HEK293 (cell line): ENCODE results near the gene LSM5.

Source experiments
- CTCF ChIA-PET: fragments of 350-600 bp; formaldehyde crosslinking; extraction: SDS; loops from one replicate; lab custom pipeline; 2021; ENCODE audit warnings: antibody characterized with exemption; lab: Yijun Ruan, JAX
- POLR2A ChIA-PET: fragments of 300-600 bp; formaldehyde crosslinking; extraction: SDS; loops from one replicate; lab custom pipeline; 2020; ENCODE audit warnings: antibody characterized with exemption, inconsistent platforms; lab: Yijun Ruan, JAX
- H3K27ac ChIP-seq: fragments of 200-500 bp; sonication (Bioruptor generic); 2 replicates; pipeline ENCODE4 v1.5.1; 2014; ENCODE audit warnings: low read depth, low read length, control low read depth, inconsistent platforms; ENCODE audit errors: extremely low read depth
- H3K36me3 ChIP-seq, 2 experiments: fragments of 200-500 bp in 1 of 2; sonication (Bioruptor generic) in 1 of 2; 1 replicate in 1 of 2; 2 replicates in 1 of 2; pipeline ENCODE4 v1.5.1; 2014 to 2017; ENCODE audit warnings: inconsistent platforms in 2 of 2, low read length in 2 of 2; ENCODE audit not compliant: control insufficient read depth in 2 of 2, insufficient read depth in 1 of 2
- H3K4me1 ChIP-seq: fragments of 200-500 bp; sonication (Bioruptor generic); 2 replicates; pipeline ENCODE4 v1.5.1; 2014; ENCODE audit warnings: mild to moderate bottlenecking, low read length, inconsistent platforms; ENCODE audit not compliant: control insufficient read depth, insufficient read depth
- H3K4me3 ChIP-seq: 2 replicates; pipeline ENCODE4 v1.5.1; 2011; ENCODE audit warnings: low read depth, mild to moderate bottlenecking, control low read depth, low read length, moderate library complexity
- H3K9me3 ChIP-seq: fragments of 200-500 bp; sonication (Bioruptor generic); 2 replicates; pipeline ENCODE4 v1.5.1; 2014; ENCODE audit warnings: low read depth, low read length, inconsistent platforms; ENCODE audit not compliant: control insufficient read depth, insufficient read depth
- KLF1 ChIP-seq: fragments of 450-650 bp; formaldehyde crosslinking; IDR thresholded peaks from 2 replicates; pipeline ENCODE4 v1.5.1; 2016; ENCODE audit warnings: missing biosample characterization, missing genetic modification characterization
- MYNN ChIP-seq: fragments of 450-650 bp; formaldehyde crosslinking; IDR thresholded peaks from 2 replicates; pipeline ENCODE4 v1.5.1; 2016; ENCODE audit warnings: missing biosample characterization, missing genetic modification characterization, borderline replicate concordance
- OVOL3 ChIP-seq: fragments of 450-650 bp; formaldehyde crosslinking; IDR thresholded peaks from 2 replicates; pipeline ENCODE4 v1.5.1; 2016; ENCODE audit warnings: missing biosample characterization, missing genetic modification characterization
- SCRT1 ChIP-seq: fragments of 450-650 bp; formaldehyde crosslinking; IDR thresholded peaks from 2 replicates; pipeline ENCODE4 v1.5.1; 2016; ENCODE audit warnings: missing biosample characterization, missing genetic modification characterization, borderline replicate concordance
- ZBTB48 ChIP-seq: fragments of 450-650 bp; formaldehyde crosslinking; IDR thresholded peaks from 2 replicates; pipeline ENCODE4 v1.5.1; 2016; ENCODE audit warnings: missing biosample characterization, missing genetic modification characterization
- ZNF114 ChIP-seq: fragments of 450-650 bp; formaldehyde crosslinking; IDR thresholded peaks from 2 replicates; pipeline ENCODE4 v1.5.0; 2017; ENCODE audit warnings: missing biosample characterization, missing genetic modification characterization
- ZNF155 ChIP-seq: fragments of 450-650 bp; formaldehyde crosslinking; IDR thresholded peaks from 2 replicates; pipeline ENCODE4 v1.5.1; 2016; ENCODE audit warnings: missing biosample characterization, missing genetic modification characterization
- ZNF169 ChIP-seq: fragments of 450-650 bp; formaldehyde crosslinking; IDR thresholded peaks from 2 replicates; pipeline ENCODE4 v1.5.1; 2016; ENCODE audit warnings: missing biosample characterization, missing genetic modification characterization
- ZNF2 ChIP-seq: fragments of 450-650 bp; formaldehyde crosslinking; IDR thresholded peaks from 2 replicates; pipeline ENCODE4 v1.5.1; 2016; ENCODE audit warnings: missing biosample characterization, missing genetic modification characterization
- ZNF248 ChIP-seq: fragments of 450-650 bp; formaldehyde crosslinking; IDR thresholded peaks from 2 replicates; pipeline ENCODE4 v1.5.1; 2017; ENCODE audit warnings: missing biosample characterization, missing genetic modification characterization
- ZNF335 ChIP-seq: fragments of 450-650 bp; formaldehyde crosslinking; conservative IDR thresholded peaks from 2 replicates; pipeline ENCODE4 v1.5.1; 2016; ENCODE audit warnings: missing biosample characterization, missing genetic modification characterization
- ZNF366 ChIP-seq: fragments of 450-650 bp; formaldehyde crosslinking; conservative IDR thresholded peaks from 2 replicates; pipeline ENCODE4 v1.5.1; 2016; ENCODE audit warnings: missing biosample characterization, missing genetic modification characterization
- ZNF423 ChIP-seq: fragments of 450-650 bp; formaldehyde crosslinking; IDR thresholded peaks from 2 replicates; pipeline ENCODE4 v1.5.1; 2016; ENCODE audit warnings: missing biosample characterization, missing genetic modification characterization
- ZNF48 ChIP-seq: fragments of 450-650 bp; formaldehyde crosslinking; IDR thresholded peaks from 2 replicates; pipeline ENCODE4 v1.5.1; 2016; ENCODE audit warnings: missing biosample characterization, missing genetic modification characterization
- ZNF521 ChIP-seq: fragments of 450-650 bp; formaldehyde crosslinking; IDR thresholded peaks from 2 replicates; pipeline ENCODE4 v1.5.1; 2017; ENCODE audit warnings: missing biosample characterization, mild to moderate bottlenecking, missing genetic modification characterization
- ZNF530 ChIP-seq: fragments of 450-650 bp; formaldehyde crosslinking; IDR thresholded peaks from 2 replicates; pipeline ENCODE4 v1.5.1; 2016; ENCODE audit warnings: low read depth, missing biosample characterization, missing genetic modification characterization
- ZNF558 ChIP-seq: fragments of 450-650 bp; formaldehyde crosslinking; IDR thresholded peaks from 2 replicates; pipeline ENCODE4 v1.5.1; 2016; ENCODE audit warnings: missing biosample characterization, missing genetic modification characterization
- ZNF561 ChIP-seq: fragments of 450-650 bp; IDR thresholded peaks from 2 replicates; pipeline ENCODE4 v1.5.1; 2018; ENCODE audit warnings: missing biosample characterization, missing genetic modification characterization, borderline replicate concordance
- ZNF585B ChIP-seq: fragments of 450-650 bp; formaldehyde crosslinking; IDR thresholded peaks from 2 replicates; pipeline ENCODE4 v1.5.1; 2016; ENCODE audit warnings: missing biosample characterization, missing genetic modification characterization
- ZNF654 ChIP-seq: fragments of 450-650 bp; formaldehyde crosslinking; IDR thresholded peaks from 2 replicates; pipeline ENCODE4 v1.5.1; 2016; ENCODE audit warnings: low read depth, missing biosample characterization, missing genetic modification characterization
- ZNF768 ChIP-seq: fragments of 450-650 bp; formaldehyde crosslinking; IDR thresholded peaks from 2 replicates; pipeline ENCODE4 v1.5.1; 2018; ENCODE audit warnings: missing biosample characterization, mild to moderate bottlenecking, missing genetic modification characterization
- ZNF785 ChIP-seq: fragments of 450-650 bp; formaldehyde crosslinking; IDR thresholded peaks from 2 replicates; pipeline ENCODE4 v1.5.1; 2016; ENCODE audit warnings: missing biosample characterization, missing genetic modification characterization
- ZNF830 ChIP-seq: fragments of 450-650 bp; IDR thresholded peaks from 2 replicates; pipeline ENCODE4 v1.5.0; 2018; ENCODE audit warnings: missing biosample characterization, missing genetic modification characterization, low read depth, mild to moderate bottlenecking, moderate library complexity
- TF ChIP-seq, protein P1 (sequence below): fragments of 450-650 bp; formaldehyde crosslinking; IDR thresholded peaks from 2 replicates; pipeline ENCODE4 v1.5.1; 2016; ENCODE audit warnings: missing biosample characterization, missing genetic modification characterization
- TF ChIP-seq, protein P2 (sequence below): fragments of 450-650 bp; formaldehyde crosslinking; IDR thresholded peaks from 2 replicates; pipeline ENCODE4 v1.5.1; 2017; ENCODE audit warnings: missing biosample characterization, missing genetic modification characterization
- TF ChIP-seq, protein P3 (sequence below): fragments of 450-650 bp; formaldehyde crosslinking; IDR thresholded peaks from 2 replicates; pipeline ENCODE4 v1.5.1; 2016; ENCODE audit warnings: missing biosample characterization, missing genetic modification characterization
- TF ChIP-seq, protein P4 (sequence below): fragments of 450-650 bp; formaldehyde crosslinking; IDR thresholded peaks from 2 replicates; pipeline ENCODE4 v1.5.1; 2016; ENCODE audit warnings: missing biosample characterization, missing genetic modification characterization

The LSM5 gene

DNA sequence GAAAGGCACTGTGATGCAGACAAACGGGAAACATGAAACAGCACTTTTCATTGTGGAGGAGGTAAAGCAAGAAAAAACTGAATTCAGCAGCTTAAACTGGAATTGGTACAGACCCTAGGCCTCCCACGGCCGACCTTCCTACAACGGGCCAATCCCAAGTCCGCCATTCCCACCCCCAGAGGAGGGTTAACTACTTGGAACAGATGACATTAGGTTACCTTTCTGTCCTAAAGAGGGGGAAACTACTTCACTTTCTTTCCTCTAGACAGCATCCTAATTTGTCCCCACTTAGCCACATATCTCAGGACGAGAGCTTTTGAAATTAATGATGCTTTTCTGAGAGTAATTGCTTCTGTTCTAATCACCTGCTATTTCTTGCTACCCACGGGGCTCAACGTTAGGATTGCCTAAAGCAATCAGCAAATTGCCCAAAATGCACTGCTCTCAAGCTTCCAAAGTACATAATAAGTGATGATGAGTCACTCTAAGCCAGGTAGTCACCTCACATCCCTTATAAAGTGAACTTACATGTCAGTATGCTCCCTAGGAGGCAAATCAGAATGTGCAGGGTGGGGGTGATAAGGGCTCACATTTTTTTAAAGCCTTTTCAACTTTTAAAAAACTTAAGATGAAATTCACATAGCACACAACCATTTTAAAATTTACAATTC is 36.7 kb downstream of the LSM5 start:
- Histone ChIP-seq H3K4me3 (no peak overlapping the region), H3K9me3 (no peaks in the 10 kb centered on the region), H3K27ac (no peak overlapping the region), H3K36me3 (no peaks in the 10 kb centered on the region), H3K4me1 (no peaks in the 10 kb centered on the region)
- POLR2A ChIA-PET = no interaction called here
- TF ChIP-seq ZNF114 (tag by site-specific recombination) = no peak
- TF ChIP-seq ZNF335 (tag by site-specific recombination) = no peak
- no peak for TF ChIP-seq ZNF48 (tag by site-specific recombination)
- TF ChIP-seq ZNF169 (tag by site-specific recombination) = no peak
- no peak for TF ChIP-seq ZNF366 (tag by site-specific recombination)
- no peak for TF ChIP-seq KLF1 (tag by site-specific recombination)
- no peak for TF ChIP-seq ZNF248 (tag by site-specific recombination)
- TF ChIP-seq ZNF585B (tag by site-specific recombination) = no peak
- TF ChIP-seq, protein P1, sequence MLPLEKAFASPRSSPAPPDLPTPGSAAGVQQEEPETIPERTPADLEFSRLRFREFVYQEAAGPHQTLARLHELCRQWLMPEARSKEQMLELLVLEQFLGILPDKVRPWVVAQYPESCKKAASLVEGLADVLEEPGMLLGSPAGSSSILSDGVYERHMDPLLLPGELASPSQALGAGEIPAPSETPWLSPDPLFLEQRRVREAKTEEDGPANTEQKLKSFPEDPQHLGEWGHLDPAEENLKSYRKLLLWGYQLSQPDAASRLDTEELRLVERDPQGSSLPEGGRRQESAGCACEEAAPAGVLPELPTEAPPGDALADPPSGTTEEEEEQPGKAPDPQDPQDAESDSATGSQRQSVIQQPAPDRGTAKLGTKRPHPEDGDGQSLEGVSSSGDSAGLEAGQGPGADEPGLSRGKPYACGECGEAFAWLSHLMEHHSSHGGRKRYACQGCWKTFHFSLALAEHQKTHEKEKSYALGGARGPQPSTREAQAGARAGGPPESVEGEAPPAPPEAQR (tag by site-specific recombination) = no peak
- no peak for TF ChIP-seq ZNF2 (tag by site-specific recombination)
- TF ChIP-seq, protein P2, sequence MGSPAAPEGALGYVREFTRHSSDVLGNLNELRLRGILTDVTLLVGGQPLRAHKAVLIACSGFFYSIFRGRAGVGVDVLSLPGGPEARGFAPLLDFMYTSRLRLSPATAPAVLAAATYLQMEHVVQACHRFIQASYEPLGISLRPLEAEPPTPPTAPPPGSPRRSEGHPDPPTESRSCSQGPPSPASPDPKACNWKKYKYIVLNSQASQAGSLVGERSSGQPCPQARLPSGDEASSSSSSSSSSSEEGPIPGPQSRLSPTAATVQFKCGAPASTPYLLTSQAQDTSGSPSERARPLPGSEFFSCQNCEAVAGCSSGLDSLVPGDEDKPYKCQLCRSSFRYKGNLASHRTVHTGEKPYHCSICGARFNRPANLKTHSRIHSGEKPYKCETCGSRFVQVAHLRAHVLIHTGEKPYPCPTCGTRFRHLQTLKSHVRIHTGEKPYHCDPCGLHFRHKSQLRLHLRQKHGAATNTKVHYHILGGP (tag by site-specific recombination) = no peak
- TF ChIP-seq MYNN (tag by site-specific recombination) = no peak
- TF ChIP-seq ZNF423 (tag by site-specific recombination) = no peak
- TF ChIP-seq OVOL3 (tag by site-specific recombination) = no peak
- TF ChIP-seq ZNF830 (tag by site-specific recombination) = no peak
- no peak for TF ChIP-seq ZNF558 (tag by site-specific recombination)
- TF ChIP-seq ZNF155 (tag by site-specific recombination) = no peak
- CTCF ChIA-PET = interaction anchor here (1.1 kb wide), 1 partner anchor 26 kb away, joined by 3 read pairs; no protein-coding TSS in a partner anchor

DNA sequence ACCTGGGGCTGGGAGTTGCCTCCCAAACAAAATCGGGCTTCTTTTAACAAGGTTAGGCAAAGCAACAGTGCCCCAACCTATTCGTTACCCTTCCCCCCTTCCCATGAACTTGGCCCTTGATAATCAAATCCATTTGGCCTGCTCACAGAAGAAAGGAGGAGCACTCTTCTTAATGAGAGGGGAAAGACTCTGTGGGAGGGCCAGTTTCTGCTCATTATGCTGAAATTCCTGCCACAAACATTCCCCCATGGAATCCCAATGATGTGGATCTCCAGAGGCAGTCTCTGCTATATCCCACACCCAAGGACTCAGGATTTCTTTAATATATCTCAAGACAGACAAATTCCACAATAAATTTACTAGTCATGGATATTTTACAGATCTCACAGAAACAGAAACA is 43.0 kb downstream of the LSM5 start:
- CTCF ChIA-PET = no interaction called here
- Histone ChIP-seq H3K36me3 (no peaks in the 10 kb centered on the region), H3K9me3 (no peaks in the 10 kb centered on the region), H3K27ac (no peak overlapping the region), H3K4me3 (no peak overlapping the region), H3K4me1 (no peaks in the 10 kb centered on the region)
- no peak for TF ChIP-seq ZNF561
- POLR2A ChIA-PET = no interaction called here

DNA sequence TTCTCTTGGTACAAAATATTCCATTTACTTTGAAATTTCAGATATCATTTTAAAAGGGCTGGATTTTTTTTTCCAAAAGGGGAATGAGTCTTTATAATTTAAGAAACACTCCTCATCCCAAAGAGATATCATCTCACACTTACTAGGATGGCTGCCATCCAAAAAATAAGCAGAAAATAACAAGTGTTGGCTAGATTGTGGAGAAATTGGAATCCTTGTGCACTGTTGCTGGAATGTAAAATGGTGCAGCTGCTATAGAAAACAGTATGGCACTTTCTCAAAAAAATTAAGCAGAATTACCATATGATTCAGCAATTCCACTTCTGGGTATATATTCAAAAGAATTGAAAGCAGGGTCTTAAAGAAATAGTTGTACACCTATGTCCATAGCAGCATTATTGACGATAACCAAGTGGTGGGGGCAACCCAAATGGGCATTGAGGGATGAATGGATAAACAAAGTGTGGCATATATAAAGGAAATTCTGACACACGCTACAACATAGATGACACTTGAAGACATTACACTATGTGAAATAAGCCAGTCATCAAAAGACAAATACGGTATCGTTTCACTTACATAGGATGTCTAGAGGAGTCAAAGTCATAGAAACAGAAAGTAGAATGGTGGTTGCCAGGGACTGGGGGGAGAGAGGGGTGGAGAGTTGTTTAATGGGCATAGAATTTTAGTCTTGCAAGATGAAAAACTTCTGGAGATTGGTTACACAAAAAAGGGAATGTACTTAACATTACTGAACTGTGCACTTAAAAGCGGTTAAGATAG is 53.8 kb downstream of the LSM5 start:
- no peaks in the 10 kb centered on the region for H3K4me1 ChIP-seq
- no peak overlapping the region for H3K27ac ChIP-seq
- POLR2A ChIA-PET = no interaction called here
- no peaks in the 10 kb centered on the region for H3K36me3 ChIP-seq
- CTCF ChIA-PET = no interaction called here
- H3K9me3 ChIP-seq = no peaks in the 10 kb centered on the region
- no peak overlapping the region for H3K4me3 ChIP-seq
- TF ChIP-seq, protein P3, sequence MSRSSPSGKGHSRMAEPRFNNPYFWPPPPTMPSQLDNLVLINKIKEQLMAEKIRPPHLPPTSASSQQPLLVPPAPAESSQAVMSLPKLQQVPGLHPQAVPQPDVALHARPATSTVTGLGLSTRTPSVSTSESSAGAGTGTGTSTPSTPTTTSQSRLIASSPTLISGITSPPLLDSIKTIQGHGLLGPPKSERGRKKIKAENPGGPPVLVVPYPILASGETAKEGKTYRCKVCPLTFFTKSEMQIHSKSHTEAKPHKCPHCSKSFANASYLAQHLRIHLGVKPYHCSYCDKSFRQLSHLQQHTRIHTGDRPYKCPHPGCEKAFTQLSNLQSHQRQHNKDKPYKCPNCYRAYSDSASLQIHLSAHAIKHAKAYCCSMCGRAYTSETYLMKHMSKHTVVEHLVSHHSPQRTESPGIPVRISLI = no peak
- TF ChIP-seq ZNF169 (tag by site-specific recombination) = no peak
- no peak for TF ChIP-seq ZNF530 (tag by site-specific recombination)
- no peak for TF ChIP-seq ZNF768 (tag by site-specific recombination)
- TF ChIP-seq ZNF521 (tag by site-specific recombination) = no peak
- TF ChIP-seq, protein P4, sequence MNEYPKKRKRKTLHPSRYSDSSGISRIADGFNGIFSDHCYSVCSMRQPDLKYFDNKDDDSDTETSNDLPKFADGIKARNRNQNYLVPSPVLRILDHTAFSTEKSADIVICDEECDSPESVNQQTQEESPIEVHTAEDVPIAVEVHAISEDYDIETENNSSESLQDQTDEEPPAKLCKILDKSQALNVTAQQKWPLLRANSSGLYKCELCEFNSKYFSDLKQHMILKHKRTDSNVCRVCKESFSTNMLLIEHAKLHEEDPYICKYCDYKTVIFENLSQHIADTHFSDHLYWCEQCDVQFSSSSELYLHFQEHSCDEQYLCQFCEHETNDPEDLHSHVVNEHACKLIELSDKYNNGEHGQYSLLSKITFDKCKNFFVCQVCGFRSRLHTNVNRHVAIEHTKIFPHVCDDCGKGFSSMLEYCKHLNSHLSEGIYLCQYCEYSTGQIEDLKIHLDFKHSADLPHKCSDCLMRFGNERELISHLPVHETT (tag by site-specific recombination) = no peak
- TF ChIP-seq ZNF785 (tag by site-specific recombination) = no peak
- TF ChIP-seq ZBTB48 (tag by site-specific recombination) = no peak
- no peak for TF ChIP-seq ZNF654
- no peak for TF ChIP-seq KLF1 (tag by site-specific recombination)
- no peak for TF ChIP-seq SCRT1 (tag by site-specific recombination)
